Heart left ventricle (tissue), 16 donors: ENCODE data around the gene OPN3. TPM values are rescaled to one million over a fixed set of nuclear protein-coding genes. Genes with fewer than 3 reads are reported as not detected.

ENCODE experiments used
- ATAC-seq, 4 donors: fragments of 200-7000 bp; cut with Tn5 transposase; one replicate each; pipeline ENCODE4 v1.9.1; 2020 to 2022; ENCODE audit warnings: moderate library complexity in 4 of 4, mild to moderate bottlenecking in 3 of 4, moderate number of reproducible peaks in 1 of 4
- DNase-seq, 5 donors: peaks; one replicate each; pipeline ENCODE4 v3.0.0-alpha.2; 2020
- H3K27ac ChIP-seq, 12 donors: fragments of 200-600 bp; sonication (generic) in 4 of 12; one replicate each; pipeline versions ENCODE4 v1.5.0 to v1.8.0; 2016 to 2022; ENCODE audit warnings: mild to moderate bottlenecking in 2 of 12
- H3K27me3 ChIP-seq, 9 donors: fragments of 200-600 bp; sonication (generic) in 2 of 9; one replicate each; pipeline versions ENCODE4 v1.5.1 to v1.8.0; 2016 to 2022; ENCODE audit warnings: mild to moderate bottlenecking in 3 of 9
- H3K36me3 ChIP-seq, 9 donors: fragments of 200-600 bp; sonication (generic) in 2 of 9; one replicate each; pipeline versions ENCODE4 v1.5.0 to v1.8.0; 2018 to 2022; ENCODE audit warnings: mild to moderate bottlenecking in 2 of 9
- H3K4me1 ChIP-seq, 12 donors: fragments of 200-600 bp; sonication (generic) in 4 of 12; one replicate each; pipeline versions ENCODE4 v1.5.0 to v1.8.0; 2016 to 2022; ENCODE audit warnings: mild to moderate bottlenecking in 3 of 12
- H3K4me3 ChIP-seq, 12 donors: fragments of 200-600 bp; sonication (generic) in 4 of 12; one replicate each; pipeline versions ENCODE4 v1.5.0 to v1.8.0; 2017 to 2022; ENCODE audit warnings: mild to moderate bottlenecking in 9 of 12, moderate library complexity in 4 of 12
- H3K9me3 ChIP-seq, 12 donors: fragments of 200-600 bp; sonication (generic) in 4 of 12; one replicate each; pipeline versions ENCODE4 v1.5.0 to v1.8.0; 2016 to 2022; ENCODE audit warnings: mild to moderate bottlenecking in 1 of 12
- CTCF ChIP-seq, 12 donors: fragments of 200-600 bp; sonication (generic) in 4 of 12; IDR thresholded peaks; one replicate each; pipeline versions ENCODE4 v1.5.0 to v1.8.0; 2018 to 2022; ENCODE audit warnings: antibody characterized with exemption in 12 of 12, mild to moderate bottlenecking in 5 of 12
- POLR2A ChIP-seq, 2 donors: fragments of 450-650 bp; IDR thresholded peaks; one replicate each; pipeline ENCODE4 v1.6.1; 2017; ENCODE audit warnings: antibody characterized with exemption in 2 of 2, mild to moderate bottlenecking in 2 of 2, moderate library complexity in 2 of 2
- WGBS, 4 donors: extraction: QIAGEN DNeasy Blood & Tissue Kit in 2 of 4; methylation state at CpG; one replicate each; pipeline versions ENCODE4 v1.1.5 to v1.1.7; 2013 to 2018; 5-methylcytosine and 5-hydroxymethylcytosine counted together
- intact Hi-C, 10 donors: fragments of 100-400 bp; cut with DNase I; formaldehyde crosslinking; loops; one replicate each; pipeline versions ENCODE4 v1.11.1 to v1.14.2; 2022
- polyA plus RNA-seq, 2 donors: library from polyadenylated mRNA; stranded (reverse); fragments of 200-250 nt; gene quantifications; one replicate each; pipeline ENCODE4 v1.2.3, GENCODE V29; 2013
- total RNA-seq, 9 donors: library from RNA; depleted of rRNA in 2 of 9; stranded (reverse); fragments of >200 nt in 2 of 9; fragmentation: NEBNext Ultra II Directional in 3 of 9; extraction: Animal tissue kit (Norgen Biotek cat#: 25700) in 3 of 9; gene quantifications; one replicate each; pipeline versions ENCODE4 v1.1.0 to v1.2.4, GENCODE V29; 2016 to 2023
- donor health status: ischemic (EF 13 %, LVEDD 7.1; RV severe dilation, severe dysfunction).
- donor health status: healthy with polysubstance abuse.
- donor health status: DM: no; HTN: yes; CAD: no.
- donor health status: DM: no; HTN: no; CAD: no.
- donor health status: ischemic (EF 25% LVEDD 6.9; RV normal size, moderate dysfunction).
- donor health status: ischemic (EF 25% LVEDD 5.7; RV mildly dilated, moderate dysfunction).
- donor health status: healthy.
- donor health status: DM: yes; HTN: yes; CAD: no.
- donor health status: ischemic (EF 35%, LVEDD 5.7; RV mildly dilated, moderate dysfunction).
- donor health status: nonischemic (EF 11% LVEDD 7.7; RV severe dilation, severe dysfunction).
- donor health status: DM: yes; HTN: yes; CAD: no.
- donor health status: PGD.
- donor health status: ischemic (EF 29% LVEDD 5.4; RV normal size, mild dysfunction).
- donor health status: nonischemic (EF 23%, LVEDD 6.1; RV moderate dilation, normal function).

OPN3 gene
- total and polyA plus RNA-seq, 11 donors = 3.5 to 13.6 (median 6.2) TPM

DNA sequence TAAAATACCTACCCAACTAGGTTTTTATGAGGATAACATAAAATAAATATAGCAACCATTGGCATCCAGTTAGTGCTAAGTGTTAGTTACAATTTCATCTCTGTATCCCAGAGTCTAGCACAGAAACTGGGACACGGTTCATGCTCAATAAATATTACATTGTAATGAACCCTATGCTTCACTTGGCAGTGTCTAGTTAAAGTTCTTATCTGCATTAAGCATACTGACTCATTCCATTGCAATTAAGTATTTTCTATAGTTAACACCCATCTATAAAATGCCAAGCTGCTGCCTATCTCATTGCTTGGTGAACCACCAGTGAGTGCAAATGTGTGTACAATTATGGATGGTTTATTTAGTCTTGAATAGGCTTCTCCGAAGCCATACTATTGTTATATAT is 15.2 kb downstream of the OPN3 start:
- TF ChIP-seq CTCF (IDR thresholded peaks at IDR 0.05) (no peak), POLR2A (IDR thresholded peaks at IDR 0.05) (no peak)
- ATAC-seq = no peak
- 72 to 84% (median 80%) methylated on average over 2 of the region's 2 CpGs for WGBS, 4 donors
- H3K27ac ChIP-seq = no peak overlapping the region
- no peaks in the 10 kb centered on the region for H3K9me3 ChIP-seq
- no peaks in the 10 kb centered on the region for H3K27me3 ChIP-seq
- H3K36me3 ChIP-seq = no peaks in the 10 kb centered on the region
- no peak overlapping the region for H3K4me3 ChIP-seq
- DNase-seq = no peak
- H3K4me1 ChIP-seq = peaks cover 0 to 13% (median 0%) of the 10 kb centered on the region in 12 donors
- intact Hi-C loops = loop anchor here in 5 of 10 donors (5.0 to 10.0 kb wide), 2 partner anchors 90 to 93 kb away; partner anchors contain the start of gene KMO (in 5 of the 5)

GRCh38 chr1:241622669-241623068 is 17.5 kb downstream of the OPN3 start:
- ATAC-seq = no peak
- Histone ChIP-seq H3K27ac (no peak overlapping the region), H3K9me3 (no peaks in the 10 kb centered on the region)

DNA sequence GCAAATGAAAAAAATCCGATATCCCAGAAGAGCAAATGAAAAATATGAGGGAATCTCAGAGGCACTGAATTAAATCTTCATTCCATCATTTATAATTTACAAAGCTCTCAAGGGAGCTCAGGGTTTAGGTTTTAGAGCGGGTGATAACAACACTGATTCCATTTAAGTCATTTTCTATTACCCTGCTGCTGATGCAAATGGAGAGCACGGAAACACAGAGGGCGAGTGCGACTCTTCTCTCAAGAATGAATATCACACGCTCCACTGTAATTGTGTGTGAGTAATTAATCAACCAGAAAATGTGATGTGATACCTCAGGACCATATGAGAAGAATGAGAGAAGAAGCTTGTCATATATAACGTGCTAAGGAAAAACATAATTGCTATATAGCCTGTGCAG is 22.7 kb downstream of the OPN3 start:
- no peak for TF ChIP-seq CTCF (IDR thresholded peaks at IDR 0.05)
- no peak for TF ChIP-seq POLR2A (IDR thresholded peaks at IDR 0.05)
- no peak for DNase-seq
- WGBS, 4 donors = 94 to 96% (median 95%) methylated on average over 7 of the region's 7 CpGs
- H3K9me3 ChIP-seq = no peaks in the 10 kb centered on the region
- H3K4me1 ChIP-seq = peaks cover 0 to under 1% (median 0%) of the 10 kb centered on the region in 12 donors
- intact Hi-C loops = loop anchor here in 6 of 10 donors (10.0 kb wide), 6 partner anchors 83 to 387 kb away; partner anchors contain the start of genes MAP1LC3C (in 3 of the 6), EXO1 (in 1 of the 6) and KMO (in 1 of the 6)
- ATAC-seq = no peak
- H3K4me3 ChIP-seq = no peak overlapping the region
- H3K27me3 ChIP-seq = no peaks in the 10 kb centered on the region
- no peak overlapping the region for H3K27ac ChIP-seq
- H3K36me3 ChIP-seq = no peaks in the 10 kb centered on the region

More at GRCh38 chr1:241622669-241623068, 17.5 kb downstream of the OPN3 start:
- Histone ChIP-seq H3K4me1 (peaks cover 0 to 5% (median 0%) of the 10 kb centered on the region in 12 donors), H3K4me3 (no peak overlapping the region), H3K27me3 (no peaks in the 10 kb centered on the region), H3K36me3 (no peaks in the 10 kb centered on the region)
- DNase-seq = no peak
- intact Hi-C loops = loop anchor here in 1 of 10 donors (10.0 kb wide), 1 partner anchor 88 kb away; the partner anchor contains the start of gene KMO
- TF ChIP-seq POLR2A (IDR thresholded peaks at IDR 0.05) (no peak), CTCF (IDR thresholded peaks at IDR 0.05) (no peak)
- 65 to 76% (median 69%) methylated on average over 5 of the region's 5 CpGs for WGBS, 4 donors

GRCh38 chr1:241615043-241615974 is 24.9 kb downstream of the OPN3 start:
- no peak overlapping the region for H3K27ac ChIP-seq
- ATAC-seq (no peak), DNase-seq (no peak)
- H3K36me3 ChIP-seq = no peaks in the 10 kb centered on the region
- H3K4me1 ChIP-seq = peaks cover 0 to 12% (median 0%) of the 10 kb centered on the region in 12 donors
- intact Hi-C loops = loop anchor here in 6 of 10 donors (10.0 kb wide), 6 partner anchors 81 to 389 kb away; partner anchors contain the start of genes MAP1LC3C (in 3 of the 6), EXO1 (in 1 of the 6) and KMO (in 1 of the 6)
- H3K4me3 ChIP-seq = no peak overlapping the region
- no peaks in the 10 kb centered on the region for H3K27me3 ChIP-seq
- WGBS, 4 donors = 91 to 92% (median 92%) methylated on average over 8 of the region's 8 CpGs
- H3K9me3 ChIP-seq = no peaks in the 10 kb centered on the region
- no peak for TF ChIP-seq POLR2A (IDR thresholded peaks at IDR 0.05)
